NCI-H1092 treated with DMSO at 0.1 percent for 48 hours (cell line): ENCODE data around the gene PC.
A peak's percentile ranks its signal among the peaks of the same experiment; 100 is the strongest.
"Not testable (repeated sequence)": the region's sequence is repeated elsewhere in the genome, so short reads cannot be mapped to it uniquely, and the experiment has no call there.

Experiments used
- DNase-seq: peaks from one replicate; lab custom pipeline; 2025; lab: John Stamatoyannopoulos, UW

PC gene

GRCh38 chr11:66981976-66982578 lies 23.9 kb upstream of the PC start:
- DNase-seq = peak; percentile 89

- DNase-seq = no peak
Measured at GRCh38 chr11:66979336-66979980, 21.3 kb upstream of the PC start.

- no peak for DNase-seq
Measured at GRCh38 chr11:66978717-66979116, 20.5 kb upstream of the PC start.

- DNase-seq = no peak
Measured at GRCh38 chr11:66978229-66978628, 20.0 kb upstream of the PC start.

GRCh38 chr11:66976925-66977324 lies 18.7 kb upstream of the PC start:
- DNase-seq = no peak

GRCh38 chr11:66976028-66976467 lies 17.9 kb upstream of the PC start:
- peak; percentile 26 for DNase-seq

GRCh38 chr11:66975405-66976027 lies 17.3 kb upstream of the PC start:
- DNase-seq = no peak

- no peak for DNase-seq
Measured at GRCh38 chr11:66974724-66975404, 16.7 kb upstream of the PC start, which contains the start of gene C11orf86. Gene C11orf86, plus strand, starts transcription at chr11:66975304. Its CDS starts 59 bp downstream, at chr11:66975363.

- DNase-seq = no peak
Measured at GRCh38 chr11:66973956-66974580, 15.9 kb upstream of the PC start.

GRCh38 chr11:66971488-66971887 lies 13.3 kb upstream of the PC start:
- no peak for DNase-seq

- DNase-seq = no peak
Measured at GRCh38 chr11:66970807-66971442, 12.7 kb upstream of the PC start.

GRCh38 chr11:66970371-66970806 lies 12.2 kb upstream of the PC start:
- no peak for DNase-seq

GRCh38 chr11:66969584-66970225 lies 11.5 kb upstream of the PC start:
- no peak for DNase-seq

- no peak for DNase-seq
Measured at GRCh38 chr11:66967670-66968425, 9.7 kb upstream of the PC start.

- no peak for DNase-seq
Measured at GRCh38 chr11:66966351-66966750, 8.2 kb upstream of the PC start.

- no peak for DNase-seq
Measured at GRCh38 chr11:66964495-66964894, 6.3 kb upstream of the PC start.

- no peak for DNase-seq
Measured at GRCh38 chr11:66962801-66963200, 4.6 kb upstream of the PC start.

GRCh38 chr11:66962247-66962646 lies 4.1 kb upstream of the PC start:
- DNase-seq = no peak

- DNase-seq = not testable (repeated sequence)
Measured at GRCh38 chr11:66961691-66962213, 3.6 kb upstream of the PC start.

- DNase-seq = no peak
Measured at GRCh38 chr11:66958956-66959274, 732 bp upstream of the PC start.

GRCh38 chr11:66957971-66958231 lies 282 bp downstream of the PC start:
- DNase-seq = no peak
